Activated T-helper 2 cell treated with anti-CD3 and anti-CD28 coated beads, Interferon-gamma antibody, Interleukin-2, Interleukin-4, amounts not matched to agents 10 μg/mL and 5 μg/mL and 100 μg/mL, durations not matched to agents 14 hours and 24 hours and 36 hours (primary cell): ENCODE results near the gene TLE2. TPM values are rescaled to one million over a fixed set of nuclear protein-coding genes. Genes with fewer than 3 reads are reported as not detected.
"Not testable (repeated sequence)": the region's sequence is repeated elsewhere in the genome, so short reads cannot be mapped to it uniquely, and the experiment has no call there.

Experiments
- DNase-seq: peaks from one replicate; pipeline ENCODE4 v3.0.0; 2021; ENCODE audit warnings: low spot score
- H3K27ac Mint-ChIP-seq: one replicate; pipeline ENCODE4 v1.8.0; 2021; ENCODE audit warnings: mixed read lengths
- H3K27me3 Mint-ChIP-seq: one replicate; pipeline ENCODE4 v1.8.0; 2021; ENCODE audit warnings: low read depth, mixed read lengths
- H3K36me3 Mint-ChIP-seq: one replicate; pipeline ENCODE4 v1.8.0; 2021; ENCODE audit warnings: low read depth, mixed read lengths
- H3K4me1 Mint-ChIP-seq: one replicate; pipeline ENCODE4 v1.8.0; 2021; ENCODE audit warnings: low read depth, mixed read lengths
- H3K4me3 Mint-ChIP-seq: one replicate; pipeline ENCODE4 v1.8.0; 2021; ENCODE audit warnings: low read depth, mild to moderate bottlenecking, moderate library complexity, mixed read lengths
- H3K9me3 Mint-ChIP-seq: one replicate; pipeline ENCODE4 v1.8.0; 2021; ENCODE audit warnings: mixed read lengths
- intact Hi-C: fragments of 100-400 bp; cut with micrococcal nuclease; formaldehyde crosslinking; loops from one replicate; pipeline ENCODE4 v1.15.1; 2023
- total RNA-seq: library from RNA; stranded (reverse); gene quantifications from 2 replicates; pipeline ENCODE4 v1.2.3, GENCODE V29; 2022

Gene TLE2
- total RNA-seq, 1 donor from 2014 or later, result 2.2 TPM

- Mint-ChIP-seq H3K36me3 (no peaks in the 10 kb centered on the region), H3K4me3 (no peak overlapping the region), H3K27me3 (peaks cover 35% of the 10 kb centered on the region), H3K9me3 (no peaks in the 10 kb centered on the region), H3K4me1 (peaks cover 11% of the 10 kb centered on the region), H3K27ac (no peak overlapping the region)
- no peak for DNase-seq
- intact Hi-C loops, result no loop called here
Observed at GRCh38 chr19:3026768-3027167, 2.3 kb downstream of the TLE2 start.

- Mint-ChIP-seq H3K27ac (no peak overlapping the region), H3K27me3 (peaks cover 25% of the 10 kb centered on the region), H3K9me3 (no peaks in the 10 kb centered on the region), H3K4me1 (peaks cover 11% of the 10 kb centered on the region), H3K36me3 (no peaks in the 10 kb centered on the region), H3K4me3 (no peak overlapping the region)
- intact Hi-C loops, result no loop called here
- no peak for DNase-seq
Observed at GRCh38 chr19:3025549-3025886, 3.6 kb downstream of the TLE2 start.

DNA sequence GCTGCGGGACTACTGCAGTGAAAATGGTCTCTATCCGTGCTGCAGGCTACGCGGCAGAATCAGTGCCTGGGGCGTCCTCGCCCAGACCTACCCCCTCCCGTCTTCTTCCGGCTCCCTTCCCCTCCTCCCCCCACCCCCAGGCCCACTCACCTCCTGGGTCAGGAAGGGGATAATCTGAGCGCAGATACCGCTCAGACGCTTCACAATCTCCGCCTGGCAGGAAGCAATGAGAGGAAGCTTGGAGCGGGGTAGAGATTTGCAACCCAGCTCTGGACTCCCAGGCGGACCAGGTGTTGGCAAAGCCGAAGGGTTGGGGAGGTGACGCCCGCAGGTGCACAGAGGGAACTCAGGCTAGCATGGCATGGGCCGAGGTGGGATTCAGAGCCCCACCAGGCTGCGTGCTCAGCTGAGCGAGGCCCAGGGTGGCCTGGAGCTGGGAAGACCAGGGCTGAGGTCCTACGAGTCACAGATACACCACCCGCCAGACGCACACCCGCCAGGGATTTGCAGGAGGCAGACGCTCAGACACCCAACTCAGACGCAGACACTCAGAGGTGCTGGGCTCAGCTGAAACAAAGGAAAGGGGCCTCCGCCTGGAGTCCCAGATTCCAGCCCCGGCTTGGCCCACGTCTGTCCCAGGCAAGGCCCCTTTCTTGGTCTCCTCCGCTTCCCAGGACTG, 4.1 kb downstream of the TLE2 start:
- H3K27ac Mint-ChIP-seq, result no peak overlapping the region
- H3K27me3 Mint-ChIP-seq, result peaks cover 20% of the 10 kb centered on the region
- intact Hi-C loops, result no loop called here
- no peak overlapping the region for H3K4me3 Mint-ChIP-seq
- H3K9me3 Mint-ChIP-seq, result no peaks in the 10 kb centered on the region
- no peaks in the 10 kb centered on the region for H3K36me3 Mint-ChIP-seq
- DNase-seq, result no peak
- peaks cover 11% of the 10 kb centered on the region for H3K4me1 Mint-ChIP-seq

DNA sequence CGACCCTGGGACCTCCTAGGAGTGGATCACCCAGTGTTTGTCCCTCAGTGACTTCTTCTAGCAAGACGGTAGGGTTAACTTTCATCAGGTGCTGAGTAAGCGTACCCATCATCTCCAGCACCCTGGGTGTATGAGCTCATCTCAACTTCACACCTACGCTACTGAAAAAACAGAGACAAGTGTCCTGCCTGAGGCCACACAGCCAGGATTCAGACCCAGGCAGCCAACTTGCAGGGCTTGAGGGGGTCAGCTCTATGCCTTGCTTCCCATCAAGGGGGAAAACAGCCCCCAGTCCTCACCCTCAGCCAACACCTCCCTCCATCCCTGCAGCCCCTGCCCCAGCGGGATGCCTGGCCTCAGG, 4.6 kb downstream of the TLE2 start:
- H3K9me3 Mint-ChIP-seq, result no peaks in the 10 kb centered on the region
- no peak overlapping the region for H3K4me3 Mint-ChIP-seq
- no peaks in the 10 kb centered on the region for H3K36me3 Mint-ChIP-seq
- no peak overlapping the region for H3K27ac Mint-ChIP-seq
- intact Hi-C loops, result no loop called here
- DNase-seq, result no peak
- peaks cover 11% of the 10 kb centered on the region for H3K4me1 Mint-ChIP-seq
- H3K27me3 Mint-ChIP-seq, result peaks cover 15% of the 10 kb centered on the region

- Mint-ChIP-seq H3K9me3 (no peaks in the 10 kb centered on the region), H3K36me3 (no peaks in the 10 kb centered on the region), H3K4me1 (peaks cover 11% of the 10 kb centered on the region), H3K27me3 (peaks cover 2% of the 10 kb centered on the region), H3K4me3 (no peak overlapping the region), H3K27ac (no peak overlapping the region)
- no peak for DNase-seq
- intact Hi-C loops, result no loop called here
Observed at GRCh38 chr19:3020321-3020960, 8.6 kb downstream of the TLE2 start.

DNA sequence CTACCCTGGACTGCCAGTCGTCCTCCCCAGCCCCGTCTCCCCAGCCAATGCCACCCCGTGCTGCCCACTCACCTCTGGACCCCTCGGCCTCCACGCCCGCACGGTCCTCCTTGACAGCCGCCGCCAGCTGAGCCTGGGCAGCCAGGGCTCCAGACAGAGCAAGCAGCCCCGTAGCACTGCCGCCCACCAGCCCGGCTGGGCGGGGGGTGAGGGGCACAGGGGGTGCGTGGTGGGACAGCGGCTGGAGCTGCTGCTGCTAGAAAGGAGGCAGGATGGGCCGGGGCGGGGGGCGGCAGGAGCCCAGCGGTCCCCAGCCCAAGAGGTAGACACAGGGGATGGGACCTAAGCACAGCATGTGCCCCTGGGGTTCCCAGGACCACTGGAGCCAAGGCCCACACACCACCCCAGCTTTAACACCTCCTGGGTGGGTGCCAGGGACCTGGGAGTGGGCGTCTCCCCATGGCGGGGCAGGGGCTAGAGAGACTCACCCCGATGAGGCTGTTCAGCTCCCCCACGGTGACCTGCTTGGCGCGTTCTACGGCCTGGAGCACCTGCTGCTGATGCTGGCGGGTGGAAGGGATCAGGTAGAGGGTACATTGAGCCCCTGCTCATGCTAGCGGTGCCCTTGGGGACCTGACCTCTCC, 9.7 kb downstream of the TLE2 start:
- intact Hi-C loops, result no loop called here
- Mint-ChIP-seq H3K4me1 (peaks cover 7% of the 10 kb centered on the region), H3K4me3 (no peak overlapping the region), H3K27me3 (no peaks in the 10 kb centered on the region), H3K36me3 (no peaks in the 10 kb centered on the region), H3K9me3 (no peaks in the 10 kb centered on the region), H3K27ac (no peak overlapping the region)
- DNase-seq, result no peak

DNA sequence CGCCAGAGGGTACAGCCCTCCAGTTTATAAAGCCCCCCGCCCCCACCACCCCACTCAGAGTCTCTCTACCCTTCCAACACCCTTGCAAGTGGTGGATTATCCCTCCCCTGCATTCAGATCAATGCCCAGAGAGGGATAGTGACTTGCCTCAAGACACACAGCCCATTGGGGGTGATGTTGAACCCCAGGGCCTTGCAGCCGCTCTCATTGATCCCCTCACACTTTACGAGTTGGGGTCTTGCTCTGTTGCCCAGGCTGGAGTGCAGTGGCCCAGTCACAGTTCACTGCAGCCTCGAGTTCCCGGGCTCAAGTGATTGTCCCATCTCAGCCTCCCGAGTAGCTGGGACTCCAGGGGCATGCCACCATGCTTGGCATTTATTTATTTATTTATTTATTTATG, 11.2 kb downstream of the TLE2 start:
- H3K27me3 Mint-ChIP-seq, result no peaks in the 10 kb centered on the region
- DNase-seq, result no peak
- intact Hi-C loops, result no loop called here
- H3K4me1 Mint-ChIP-seq, result peaks cover 3% of the 10 kb centered on the region
- H3K27ac Mint-ChIP-seq, result no peak overlapping the region
- H3K9me3 Mint-ChIP-seq, result no peaks in the 10 kb centered on the region
- H3K4me3 Mint-ChIP-seq, result no peak overlapping the region
- H3K36me3 Mint-ChIP-seq, result no peaks in the 10 kb centered on the region

DNA sequence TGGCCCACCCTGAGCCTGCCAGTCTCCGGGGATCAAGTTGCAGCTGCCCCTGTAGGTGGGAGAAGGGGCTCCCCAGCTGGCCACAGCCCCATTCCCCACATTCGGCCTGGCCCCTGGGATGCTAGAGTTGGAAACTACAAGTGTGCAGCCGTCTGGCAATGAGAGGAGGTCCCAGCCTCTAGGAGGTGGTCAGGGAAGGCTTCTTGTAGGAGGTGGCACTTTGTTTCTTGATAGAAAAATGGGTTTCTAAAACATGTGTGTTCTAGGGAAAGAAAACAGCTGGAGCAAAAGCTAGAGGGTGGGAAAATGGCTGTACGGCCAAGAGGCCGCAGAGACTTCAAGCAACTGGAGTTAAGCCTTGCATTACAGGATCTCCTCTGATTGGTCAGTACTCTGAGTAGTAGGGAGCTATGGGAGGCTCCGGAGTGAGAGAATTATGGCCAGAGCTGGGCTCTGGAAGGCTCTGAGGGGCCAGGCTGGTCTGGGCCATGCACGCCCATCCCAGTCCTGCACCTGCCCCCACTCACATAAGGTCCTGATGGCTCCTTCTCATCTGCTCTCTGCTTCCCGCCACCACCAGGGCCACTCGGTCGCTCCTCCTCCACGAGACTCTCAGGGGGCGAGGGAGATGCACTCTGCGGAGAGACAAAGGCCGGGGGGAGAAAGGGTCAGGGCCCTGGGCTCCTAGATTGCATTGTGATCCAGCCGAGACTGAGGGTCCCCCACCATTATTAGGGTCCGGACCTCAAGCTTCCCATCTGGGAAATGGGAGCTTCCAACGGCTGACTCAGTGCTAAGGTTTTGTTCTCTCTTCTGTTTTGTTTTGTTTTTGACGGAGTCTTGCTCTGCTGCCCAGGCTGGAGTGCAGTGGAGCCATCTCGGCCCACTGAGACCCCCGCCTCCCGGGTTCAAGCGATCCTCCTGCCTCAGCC, 13.7 kb downstream of the TLE2 start:
- no peaks in the 10 kb centered on the region for H3K9me3 Mint-ChIP-seq
- DNase-seq, result no peak
- H3K27ac Mint-ChIP-seq, result no peak overlapping the region
- H3K27me3 Mint-ChIP-seq, result no peaks in the 10 kb centered on the region
- no peaks in the 10 kb centered on the region for H3K4me1 Mint-ChIP-seq
- intact Hi-C loops, result no loop called here
- H3K4me3 Mint-ChIP-seq, result no peak overlapping the region
- H3K36me3 Mint-ChIP-seq, result no peaks in the 10 kb centered on the region

GRCh38 chr19:3014135-3014534, 14.9 kb downstream of the TLE2 start:
- Mint-ChIP-seq H3K36me3 (no peaks in the 10 kb centered on the region), H3K4me1 (no peaks in the 10 kb centered on the region), H3K27ac (no peak overlapping the region), H3K27me3 (no peaks in the 10 kb centered on the region), H3K4me3 (no peak overlapping the region), H3K9me3 (no peaks in the 10 kb centered on the region)
- intact Hi-C loops, result no loop called here
- DNase-seq, result no peak

- Mint-ChIP-seq H3K4me3 (no peak overlapping the region), H3K4me1 (no peaks in the 10 kb centered on the region), H3K36me3 (no peaks in the 10 kb centered on the region), H3K9me3 (no peaks in the 10 kb centered on the region), H3K27ac (no peak overlapping the region), H3K27me3 (no peaks in the 10 kb centered on the region)
- no peak for DNase-seq
- intact Hi-C loops, result no loop called here
Observed at GRCh38 chr19:3013263-3013725, 15.8 kb downstream of the TLE2 start.

DNA sequence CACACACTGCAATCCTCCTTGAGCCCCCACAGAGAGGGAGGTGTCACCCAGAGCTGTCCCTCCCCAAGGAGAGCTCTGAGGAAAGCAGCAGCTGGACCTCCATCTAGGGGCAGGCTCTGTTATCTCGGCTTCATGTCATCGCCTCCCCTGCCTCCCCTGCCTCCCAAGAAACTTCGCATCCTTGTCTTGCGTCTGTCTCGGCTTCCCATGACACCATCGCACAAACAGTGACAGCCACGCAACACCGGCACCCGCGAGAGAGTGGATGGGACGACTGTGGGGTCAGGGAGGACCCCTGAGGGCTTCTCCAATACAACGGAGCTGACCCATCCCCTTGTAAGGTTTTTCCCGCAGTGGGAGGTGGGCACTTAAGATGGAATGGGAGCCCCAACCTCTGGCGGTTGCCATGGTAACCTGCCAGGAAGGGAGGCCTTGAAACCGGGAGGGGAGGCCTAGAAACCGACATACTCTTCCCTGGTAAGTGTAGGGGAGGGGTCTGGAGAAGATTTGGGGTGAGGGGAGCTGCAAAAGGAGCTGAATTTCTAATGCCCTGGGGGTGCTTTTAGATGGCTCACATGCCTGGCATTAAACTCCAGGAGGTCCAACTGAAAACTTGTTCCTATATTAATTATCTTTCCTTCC, 16.3 kb downstream of the TLE2 start:
- no peaks in the 10 kb centered on the region for H3K27me3 Mint-ChIP-seq
- H3K4me1 Mint-ChIP-seq, result no peaks in the 10 kb centered on the region
- no peak overlapping the region for H3K27ac Mint-ChIP-seq
- no peak overlapping the region for H3K4me3 Mint-ChIP-seq
- intact Hi-C loops, result no loop called here
- no peak for DNase-seq
- H3K9me3 Mint-ChIP-seq, result no peaks in the 10 kb centered on the region
- no peaks in the 10 kb centered on the region for H3K36me3 Mint-ChIP-seq

- DNase-seq, H3K4me3 Mint-ChIP-seq, intact Hi-C loops, H3K36me3 Mint-ChIP-seq, H3K4me1 Mint-ChIP-seq, H3K27me3 Mint-ChIP-seq, H3K9me3 Mint-ChIP-seq, H3K27ac Mint-ChIP-seq: not testable (repeated sequence)
Observed at GRCh38 chr19:3012059-3012458, 17.0 kb downstream of the TLE2 start.
